ENCODE measurements around the gene ZNF439.
"Not testable (repeated sequence)": the region's sequence is repeated elsewhere in the genome, so short reads cannot be mapped to it uniquely, and the experiment has no call there.

DNA sequence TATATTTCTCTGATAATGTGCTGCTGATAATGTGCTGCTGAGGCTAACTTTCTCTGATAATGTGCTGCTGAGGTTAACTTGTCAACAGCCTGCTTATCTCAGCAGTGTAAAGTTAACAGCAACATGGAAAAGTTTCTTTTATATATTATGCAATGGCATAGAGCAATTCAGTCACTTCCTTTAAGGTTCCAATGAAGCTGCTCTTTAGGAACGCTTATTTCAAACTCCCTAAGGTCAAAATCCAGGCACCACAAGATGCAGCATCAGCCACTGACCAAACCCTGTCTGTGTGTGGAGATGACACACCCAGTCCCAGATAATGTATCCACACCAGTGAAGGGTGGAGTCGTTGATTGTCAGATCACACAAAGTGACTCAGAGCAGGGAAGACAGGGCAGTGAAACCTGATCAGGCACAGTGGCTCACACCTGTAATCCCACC lies 12.9 kb upstream of the ZNF439 start:
- TF ChIP-seq, protein P1, sequence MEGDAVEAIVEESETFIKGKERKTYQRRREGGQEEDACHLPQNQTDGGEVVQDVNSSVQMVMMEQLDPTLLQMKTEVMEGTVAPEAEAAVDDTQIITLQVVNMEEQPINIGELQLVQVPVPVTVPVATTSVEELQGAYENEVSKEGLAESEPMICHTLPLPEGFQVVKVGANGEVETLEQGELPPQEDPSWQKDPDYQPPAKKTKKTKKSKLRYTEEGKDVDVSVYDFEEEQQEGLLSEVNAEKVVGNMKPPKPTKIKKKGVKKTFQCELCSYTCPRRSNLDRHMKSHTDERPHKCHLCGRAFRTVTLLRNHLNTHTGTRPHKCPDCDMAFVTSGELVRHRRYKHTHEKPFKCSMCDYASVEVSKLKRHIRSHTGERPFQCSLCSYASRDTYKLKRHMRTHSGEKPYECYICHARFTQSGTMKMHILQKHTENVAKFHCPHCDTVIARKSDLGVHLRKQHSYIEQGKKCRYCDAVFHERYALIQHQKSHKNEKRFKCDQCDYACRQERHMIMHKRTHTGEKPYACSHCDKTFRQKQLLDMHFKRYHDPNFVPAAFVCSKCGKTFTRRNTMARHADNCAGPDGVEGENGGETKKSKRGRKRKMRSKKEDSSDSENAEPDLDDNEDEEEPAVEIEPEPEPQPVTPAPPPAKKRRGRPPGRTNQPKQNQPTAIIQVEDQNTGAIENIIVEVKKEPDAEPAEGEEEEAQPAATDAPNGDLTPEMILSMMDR (IDR thresholded peaks at IDR 0.05; ENCODE audit: low read depth, low read length): not testable (repeated sequence)
- not testable (repeated sequence) for TF ChIP-seq EZH2phosphoT487 (IDR thresholded peaks at IDR 0.05; ENCODE audit: low read depth)
